Omental fat pad (tissue), 4 donors: ENCODE results near the gene MCUR1. TPM values are rescaled to one million over a fixed set of nuclear protein-coding genes. Genes with fewer than 3 reads are reported as not detected.

Source experiments
- ATAC-seq: fragments of 150-250 bp; one replicate; pipeline ENCODE4 v1.9.1; 2016; ENCODE audit warnings: mild to moderate bottlenecking, moderate library complexity; ENCODE audit not compliant: low FRiP score
- DNase-seq: peaks from one replicate; pipeline ENCODE4 v3.0.0-alpha.2; 2019; ENCODE audit warnings: low spot score
- total RNA-seq, 4 donors: library from RNA; depleted of rRNA; stranded (reverse); fragments of >200 nt; gene quantifications; one replicate each; pipeline ENCODE4 v1.1.0, GENCODE V29; 2016
- TF ChIP-seq, protein P1 (sequence below), 3 donors: fragments of 450-650 bp; IDR thresholded peaks; one replicate each; pipeline ENCODE4 v1.5.1; 2016 to 2017; ENCODE audit warnings: antibody characterized with exemption in 3 of 3, mild to moderate bottlenecking in 3 of 3, moderate library complexity in 2 of 3

Gene MCUR1
- total RNA-seq, 4 donors from 2014 or later: 7.7 to 12.3 (median 11.8) TPM

DNA sequence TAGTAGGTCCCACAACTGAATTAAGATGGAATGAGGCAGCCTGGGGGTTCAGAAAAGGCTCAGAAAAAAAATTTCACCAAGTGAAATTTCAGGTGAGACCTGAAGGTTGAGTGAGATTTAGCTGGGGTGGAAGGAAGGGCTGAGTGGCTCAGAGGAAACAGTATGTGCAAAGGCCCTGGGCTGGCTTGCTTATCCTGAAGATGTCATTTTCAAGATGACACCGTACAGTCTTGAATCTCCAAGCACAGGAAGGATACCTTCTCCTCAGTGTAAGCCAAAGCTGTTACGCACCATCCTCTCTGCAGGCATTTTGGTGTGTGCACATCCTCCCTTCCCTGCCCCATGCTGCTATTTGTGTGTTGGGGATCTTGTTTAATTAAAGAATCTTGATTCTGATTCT, 59.7 kb downstream of the MCUR1 start:
- TF ChIP-seq, protein P1, sequence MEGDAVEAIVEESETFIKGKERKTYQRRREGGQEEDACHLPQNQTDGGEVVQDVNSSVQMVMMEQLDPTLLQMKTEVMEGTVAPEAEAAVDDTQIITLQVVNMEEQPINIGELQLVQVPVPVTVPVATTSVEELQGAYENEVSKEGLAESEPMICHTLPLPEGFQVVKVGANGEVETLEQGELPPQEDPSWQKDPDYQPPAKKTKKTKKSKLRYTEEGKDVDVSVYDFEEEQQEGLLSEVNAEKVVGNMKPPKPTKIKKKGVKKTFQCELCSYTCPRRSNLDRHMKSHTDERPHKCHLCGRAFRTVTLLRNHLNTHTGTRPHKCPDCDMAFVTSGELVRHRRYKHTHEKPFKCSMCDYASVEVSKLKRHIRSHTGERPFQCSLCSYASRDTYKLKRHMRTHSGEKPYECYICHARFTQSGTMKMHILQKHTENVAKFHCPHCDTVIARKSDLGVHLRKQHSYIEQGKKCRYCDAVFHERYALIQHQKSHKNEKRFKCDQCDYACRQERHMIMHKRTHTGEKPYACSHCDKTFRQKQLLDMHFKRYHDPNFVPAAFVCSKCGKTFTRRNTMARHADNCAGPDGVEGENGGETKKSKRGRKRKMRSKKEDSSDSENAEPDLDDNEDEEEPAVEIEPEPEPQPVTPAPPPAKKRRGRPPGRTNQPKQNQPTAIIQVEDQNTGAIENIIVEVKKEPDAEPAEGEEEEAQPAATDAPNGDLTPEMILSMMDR (IDR thresholded peaks at IDR 0.05): no peak
- DNase-seq (no peak), ATAC-seq (no peak)

DNA sequence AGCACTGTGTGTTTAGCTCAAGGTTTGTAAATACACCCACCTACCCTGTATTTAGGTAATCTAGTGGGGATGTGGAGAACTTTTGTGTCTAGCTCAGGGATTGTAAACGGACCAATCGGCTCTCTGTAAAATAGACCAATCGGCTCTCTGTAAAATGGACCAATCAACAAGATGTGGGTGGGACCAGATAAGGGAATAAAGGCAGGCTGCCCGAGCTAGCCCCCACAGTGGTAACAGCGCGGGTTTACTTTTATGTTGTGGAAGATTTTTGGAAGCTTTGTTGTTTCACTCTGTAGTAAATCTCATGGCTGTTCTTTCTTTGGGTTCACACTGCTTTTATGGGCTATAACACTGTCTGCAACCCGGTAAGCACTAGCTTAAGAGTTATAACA, 70.6 kb downstream of the MCUR1 start:
- TF ChIP-seq, protein P1 (IDR thresholded peaks at IDR 0.05): no peak
- no peak for DNase-seq
- no peak for ATAC-seq

DNA sequence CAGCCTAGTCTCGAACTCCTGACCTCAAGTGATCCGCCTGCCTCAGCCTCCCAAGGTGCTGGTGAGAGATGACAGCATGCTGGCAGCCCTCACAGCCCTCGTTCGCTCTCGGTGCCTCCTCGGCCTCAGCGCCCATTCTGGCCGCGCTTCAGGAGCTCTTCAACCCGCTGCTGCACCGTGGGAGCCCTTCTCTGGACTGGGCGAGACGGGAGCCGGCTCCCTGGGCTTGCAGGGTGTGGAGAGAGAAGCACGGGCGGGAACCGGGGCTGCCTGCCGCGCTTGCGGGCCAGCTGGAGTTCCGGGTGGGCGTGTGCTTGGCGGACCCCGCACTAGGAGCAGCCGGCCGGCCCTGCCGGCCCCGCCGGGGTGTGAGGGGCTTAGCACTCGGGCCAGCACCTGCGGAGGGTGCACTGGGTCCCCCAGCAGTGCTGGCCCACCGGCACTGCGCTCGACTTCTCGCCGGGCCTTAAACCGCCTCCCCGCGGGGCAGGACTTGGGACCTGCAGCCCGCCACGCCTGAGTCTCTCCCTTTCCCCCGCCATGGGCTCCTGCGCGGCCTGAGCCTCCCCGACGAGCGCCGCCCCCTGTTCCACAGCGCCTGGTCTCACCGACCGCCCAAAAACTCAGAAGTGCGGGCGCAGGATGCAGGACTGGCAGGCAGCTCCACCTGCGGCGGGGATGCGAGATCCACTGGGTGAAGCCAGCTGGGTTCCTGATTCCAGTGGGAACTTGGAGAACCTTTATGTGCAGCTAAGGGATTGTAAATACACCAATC, 71.2 kb downstream of the MCUR1 start:
- TF ChIP-seq, protein P1 (IDR thresholded peaks at IDR 0.05): no peak
- DNase-seq (no peak), ATAC-seq (no peak)

DNA sequence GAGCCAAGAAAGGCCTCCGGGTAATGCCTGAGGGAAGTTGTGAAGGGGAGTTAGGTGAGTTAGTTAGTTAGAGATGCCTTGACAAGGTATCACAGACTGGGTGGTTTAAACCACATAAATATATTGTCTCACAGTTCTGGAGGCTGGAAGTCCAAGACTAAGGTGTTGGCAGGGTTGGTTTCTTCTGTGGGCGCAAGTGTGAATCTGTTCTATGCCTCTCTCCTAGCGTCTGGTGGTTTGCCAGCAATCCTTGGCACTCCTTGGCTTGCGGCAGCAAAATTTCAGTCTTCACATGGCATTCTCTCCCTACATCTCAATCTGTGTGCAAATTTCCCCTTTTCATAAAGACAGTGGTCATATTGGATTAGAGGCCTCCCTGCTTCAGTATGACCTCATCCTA, 73.0 kb downstream of the MCUR1 start:
- TF ChIP-seq, protein P1 (IDR thresholded peaks at IDR 0.05): no peak
- DNase-seq (no peak), ATAC-seq (no peak)

Other genes with a start within 250 kb of the MCUR1 start
- gene SIRT5, start 240.0 kb downstream of the MCUR1 start, total RNA-seq: 10 to 100 TPM in 2 of 4 donors, 1 to 10 TPM in 2; 6.0 to 16.9 (median 9.7) TPM
- 10 to 100 TPM; 63.5 to 87.1 (median 77.7) TPM for gene NOL7, start 199.2 kb downstream of the MCUR1 start, total RNA-seq
- gene RANBP9, start 102.7 kb downstream of the MCUR1 start, total RNA-seq: 10 to 100 TPM; 28.8 to 35.6 (median 32.3) TPM
- gene RNF182, start 110.4 kb upstream of the MCUR1 start, total RNA-seq: 1 to 10 TPM in 2 of 4 donors, under 1 TPM in 1, not detected in 1; 0.96 to 2.1 (median 1.9) TPM